MCF 10A (cell line): ENCODE results near the gene MRPS31. TPM values are rescaled to one million over a fixed set of nuclear protein-coding genes. Genes with fewer than 3 reads are reported as not detected.

Experiments used
- BruUV-seq: library from RNA; stranded (reverse); fragments of 400-500 nt; replicated peaks from 2 replicates; lab custom pipeline; 2021; lab: Mats Ljungman, UMichigan
- CTCF ChIA-PET: fragments of 300-600 bp; sonication (Branson Sonifier 250); formaldehyde crosslinking; extraction: SDS; loops from one replicate; lab custom pipeline; 2021; ENCODE audit warnings: antibody characterized with exemption, inconsistent platforms; lab: Yijun Ruan, JAX
- POLR2A ChIA-PET: fragments of 300-600, 350-650 bp; sonication (Branson Sonifier 250); formaldehyde crosslinking; extraction: SDS; loops from one replicate; lab custom pipeline; 2020; ENCODE audit warnings: antibody characterized with exemption, inconsistent platforms; lab: Yijun Ruan, JAX
- DNase-seq: peaks from one replicate; pipeline ENCODE4 v3.0.0-alpha.2; 2018; ENCODE audit not compliant: unreplicated experiment
- H3K27ac Mint-ChIP-seq: one replicate; pipeline ENCODE4 v1.8.0; 2022; ENCODE audit warnings: mild to moderate bottlenecking, low read depth, mixed read lengths; ENCODE audit not compliant: unreplicated experiment
- H3K27me3 Mint-ChIP-seq: one replicate; pipeline ENCODE4 v1.8.0; 2022; ENCODE audit warnings: mixed read lengths; ENCODE audit not compliant: insufficient read depth, unreplicated experiment
- H3K36me3 Mint-ChIP-seq: one replicate; pipeline ENCODE4 v1.8.0; 2022; ENCODE audit warnings: mild to moderate bottlenecking, moderate library complexity, mixed read lengths; ENCODE audit not compliant: insufficient read depth, unreplicated experiment
- H3K4me1 Mint-ChIP-seq: one replicate; pipeline ENCODE4 v1.8.0; 2022; ENCODE audit warnings: mixed read lengths; ENCODE audit not compliant: insufficient read depth, unreplicated experiment
- H3K4me3 Mint-ChIP-seq: one replicate; pipeline ENCODE4 v1.8.0; 2022; ENCODE audit warnings: mild to moderate bottlenecking, moderate library complexity, mixed read lengths; ENCODE audit not compliant: unreplicated experiment
- H3K9me3 Mint-ChIP-seq: one replicate; pipeline ENCODE4 v1.8.0; 2022; ENCODE audit warnings: mixed read lengths; ENCODE audit not compliant: unreplicated experiment
- intact Hi-C: fragments of 100-400 bp; cut with micrococcal nuclease; formaldehyde crosslinking; loops from 2 replicates; pipeline ENCODE4 v1.14.1; 2022
- total RNA-seq: library from RNA; stranded (reverse); gene quantifications from 2 replicates; pipeline ENCODE4 v1.2.3, GENCODE V29; 2022
- TF ChIP-seq, protein P1 (sequence below): fragments of 200-600 bp; IDR thresholded peaks from one replicate; pipeline ENCODE4 v1.8.0; 2022; ENCODE audit warnings: antibody characterized with exemption, mild to moderate bottlenecking; ENCODE audit not compliant: unreplicated experiment

MRPS31 gene
- total RNA-seq, 1 experiment from 2014 or later = 19.2 TPM

DNA sequence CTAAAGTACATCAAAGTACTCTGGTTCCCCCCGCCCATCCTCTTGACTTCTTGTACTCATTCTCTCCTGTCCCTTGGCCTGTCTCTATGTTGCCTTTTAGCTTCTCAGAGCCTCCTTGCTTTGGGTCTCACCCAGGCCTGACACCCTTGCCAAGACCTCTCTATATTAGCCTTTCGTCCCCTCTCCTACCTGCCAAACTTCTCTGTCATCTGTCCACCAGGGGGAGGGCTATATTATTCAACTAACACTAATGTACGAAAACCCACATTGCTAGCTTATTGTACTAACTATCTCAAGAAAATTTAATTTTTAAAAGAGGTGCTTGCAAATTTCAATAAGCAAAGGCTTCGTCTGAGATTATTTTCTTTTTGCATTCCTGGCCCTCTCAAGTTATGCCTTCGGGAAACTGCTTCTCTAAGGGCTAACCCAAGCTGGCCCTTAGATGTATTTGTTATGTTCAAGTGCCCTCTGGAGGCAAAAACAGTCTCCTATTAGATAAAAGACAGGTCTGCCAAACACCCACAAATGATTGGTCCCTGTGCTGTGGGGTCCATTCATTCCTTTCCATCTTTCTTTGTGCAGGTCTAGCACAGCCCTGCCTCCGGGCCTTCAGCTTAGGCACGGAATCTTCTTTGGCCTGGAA is 6.3 kb upstream of the MRPS31 start:
- no TSS peak for BruUV-seq
- H3K36me3 Mint-ChIP-seq = no peaks in the 10 kb centered on the region
- intact Hi-C loops = loop anchor here (1.0 to 5.0 kb wide), 6 partner anchors 215 to 1165 kb away; no protein-coding TSS in a partner anchor
- ChIA-PET CTCF (interaction anchor here (0.6 to 6.2 kb wide), 38 partner anchors 10 to 1117 kb away, joined by 3 to 42 read pairs (median 4); partner anchors contain the start of gene SLC25A15), POLR2A (interaction anchor here (0.6 to 1.9 kb wide), 7 partner anchors 10 to 1092 kb away, joined by 3 to 10 read pairs (median 3); partner anchors contain the start of genes SLC25A15 and WBP4)
- peaks cover 21% of the 10 kb centered on the region for H3K4me1 Mint-ChIP-seq
- H3K27ac Mint-ChIP-seq = peak overlapping the region; percentile 73
- DNase-seq = peak; percentile 81
- no peaks in the 10 kb centered on the region for H3K27me3 Mint-ChIP-seq
- peak overlapping the region; percentile 34 for H3K4me3 Mint-ChIP-seq
- TF ChIP-seq, protein P1, sequence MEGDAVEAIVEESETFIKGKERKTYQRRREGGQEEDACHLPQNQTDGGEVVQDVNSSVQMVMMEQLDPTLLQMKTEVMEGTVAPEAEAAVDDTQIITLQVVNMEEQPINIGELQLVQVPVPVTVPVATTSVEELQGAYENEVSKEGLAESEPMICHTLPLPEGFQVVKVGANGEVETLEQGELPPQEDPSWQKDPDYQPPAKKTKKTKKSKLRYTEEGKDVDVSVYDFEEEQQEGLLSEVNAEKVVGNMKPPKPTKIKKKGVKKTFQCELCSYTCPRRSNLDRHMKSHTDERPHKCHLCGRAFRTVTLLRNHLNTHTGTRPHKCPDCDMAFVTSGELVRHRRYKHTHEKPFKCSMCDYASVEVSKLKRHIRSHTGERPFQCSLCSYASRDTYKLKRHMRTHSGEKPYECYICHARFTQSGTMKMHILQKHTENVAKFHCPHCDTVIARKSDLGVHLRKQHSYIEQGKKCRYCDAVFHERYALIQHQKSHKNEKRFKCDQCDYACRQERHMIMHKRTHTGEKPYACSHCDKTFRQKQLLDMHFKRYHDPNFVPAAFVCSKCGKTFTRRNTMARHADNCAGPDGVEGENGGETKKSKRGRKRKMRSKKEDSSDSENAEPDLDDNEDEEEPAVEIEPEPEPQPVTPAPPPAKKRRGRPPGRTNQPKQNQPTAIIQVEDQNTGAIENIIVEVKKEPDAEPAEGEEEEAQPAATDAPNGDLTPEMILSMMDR = peak; percentile 77
- H3K9me3 Mint-ChIP-seq = no peaks in the 10 kb centered on the region

DNA sequence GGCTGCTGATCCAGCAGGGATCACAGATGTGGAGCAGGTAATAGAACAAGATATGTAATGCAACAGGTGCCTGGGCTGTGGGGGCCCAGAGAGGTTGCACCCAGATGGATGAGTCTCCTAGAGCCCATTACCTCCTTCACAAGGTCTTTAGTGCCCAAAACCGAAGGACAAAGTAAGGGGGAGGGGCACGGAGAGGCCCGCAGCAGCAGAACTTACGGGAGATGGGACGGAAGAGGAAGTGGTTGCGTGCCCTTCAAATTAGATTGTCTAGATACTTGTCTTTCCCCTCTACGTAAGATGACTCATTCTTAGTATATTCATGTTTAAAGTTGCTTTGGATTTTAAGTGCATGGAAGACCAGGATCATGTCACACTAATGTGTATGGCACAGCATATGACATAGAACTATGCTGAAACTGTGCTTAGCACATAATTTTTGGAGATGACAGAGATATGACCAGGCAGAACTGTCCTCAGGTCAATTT is 5.7 kb upstream of the MRPS31 start:
- no peaks in the 10 kb centered on the region for H3K9me3 Mint-ChIP-seq
- intact Hi-C loops = loop anchor here (1.0 to 5.0 kb wide), 6 partner anchors 216 to 1164 kb away; no protein-coding TSS in a partner anchor
- H3K4me3 Mint-ChIP-seq = no peak overlapping the region
- no peaks in the 10 kb centered on the region for H3K36me3 Mint-ChIP-seq
- no peaks in the 10 kb centered on the region for H3K27me3 Mint-ChIP-seq
- no TSS peak for BruUV-seq
- H3K4me1 Mint-ChIP-seq = peaks cover 21% of the 10 kb centered on the region
- ChIA-PET CTCF (interaction anchor here (0.6 to 6.2 kb wide), 32 partner anchors 10 to 1116 kb away, joined by 3 to 42 read pairs (median 4); partner anchors contain the start of gene SLC25A15), POLR2A (interaction anchor here (0.6 to 1.9 kb wide), 4 partner anchors 12 to 595 kb away, joined by 3 to 10 read pairs (median 4); partner anchors contain the start of genes SLC25A15 and WBP4)
- H3K27ac Mint-ChIP-seq = peak overlapping the region; percentile 73
- TF ChIP-seq, protein P1 = no peak
- DNase-seq = peak; percentile 33

DNA sequence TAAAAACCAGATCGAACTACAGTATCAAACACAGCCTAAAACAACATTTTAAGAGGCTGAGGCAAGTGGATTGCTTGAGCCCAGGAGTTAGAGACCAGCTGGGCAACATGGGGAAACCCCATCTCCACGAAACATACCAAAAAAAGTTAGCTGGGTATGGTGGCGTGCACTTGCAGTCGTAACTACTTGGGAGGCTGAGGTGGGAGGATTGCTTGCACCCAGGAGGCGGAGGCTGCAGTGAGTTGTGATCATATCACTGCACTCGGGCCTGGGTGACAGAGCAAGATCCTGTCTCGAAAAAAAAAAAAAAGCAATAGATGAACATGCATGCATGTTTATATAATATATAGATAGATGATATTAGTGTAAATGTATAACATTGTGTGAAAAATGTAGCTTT is 5.2 kb upstream of the MRPS31 start:
- H3K9me3 Mint-ChIP-seq = no peaks in the 10 kb centered on the region
- intact Hi-C loops = loop anchor here (2.0 to 5.0 kb wide), 5 partner anchors 216 to 1164 kb away; no protein-coding TSS in a partner anchor
- TF ChIP-seq, protein P1 = no peak
- ChIA-PET POLR2A (interaction anchor here (0.6 to 0.8 kb wide), 2 partner anchors 13 to 595 kb away, joined by 3 to 4 read pairs; no protein-coding TSS in a partner anchor), CTCF (interaction anchor here (0.6 to 6.2 kb wide), 8 partner anchors 9 to 999 kb away, joined by 3 to 42 read pairs (median 6); partner anchors contain the start of gene SLC25A15)
- no peak overlapping the region for H3K27ac Mint-ChIP-seq
- H3K36me3 Mint-ChIP-seq = no peaks in the 10 kb centered on the region
- BruUV-seq = no TSS peak
- H3K27me3 Mint-ChIP-seq = no peaks in the 10 kb centered on the region
- no peak for DNase-seq
- no peak overlapping the region for H3K4me3 Mint-ChIP-seq
- peaks cover 21% of the 10 kb centered on the region for H3K4me1 Mint-ChIP-seq

DNA sequence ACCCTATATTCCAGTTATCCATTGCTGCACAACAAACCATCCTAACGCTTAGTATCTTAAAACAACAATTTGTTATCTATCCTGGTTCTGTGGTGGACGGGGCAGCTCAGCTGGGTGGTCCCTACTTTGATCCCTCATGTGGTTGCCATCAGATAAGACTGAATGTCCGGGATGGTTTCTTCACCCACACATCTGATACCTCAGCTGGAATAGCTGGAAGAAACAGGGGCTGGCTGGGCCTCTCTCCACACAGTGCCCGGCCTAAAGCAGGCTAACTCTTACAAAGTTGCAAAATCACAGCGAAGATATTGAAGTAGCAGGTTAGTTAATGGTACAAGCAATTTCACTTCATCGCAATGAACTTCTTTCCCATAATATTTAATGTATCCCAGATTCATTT is 3.7 kb upstream of the MRPS31 start:
- intact Hi-C loops = loop anchor here (5.0 kb wide), 4 partner anchors 218 to 1162 kb away; no protein-coding TSS in a partner anchor
- BruUV-seq = no TSS peak
- Mint-ChIP-seq H3K4me1 (peaks cover 28% of the 10 kb centered on the region), H3K27me3 (no peaks in the 10 kb centered on the region), H3K36me3 (no peaks in the 10 kb centered on the region), H3K27ac (no peak overlapping the region), H3K4me3 (no peak overlapping the region), H3K9me3 (no peaks in the 10 kb centered on the region)
- no peak for DNase-seq
- TF ChIP-seq, protein P1 = no peak
- ChIA-PET POLR2A (no interaction called here), CTCF (interaction anchor here (0.5 to 6.2 kb wide), 3 partner anchors 14 to 200 kb away, joined by 3 to 42 read pairs (median 4); partner anchors contain the start of gene SLC25A15)
